Measurements from ENCODE around the gene MOGAT3.
A peak's percentile ranks its signal among the peaks of the same experiment; 100 is the strongest.

Gene MOGAT3

DNA sequence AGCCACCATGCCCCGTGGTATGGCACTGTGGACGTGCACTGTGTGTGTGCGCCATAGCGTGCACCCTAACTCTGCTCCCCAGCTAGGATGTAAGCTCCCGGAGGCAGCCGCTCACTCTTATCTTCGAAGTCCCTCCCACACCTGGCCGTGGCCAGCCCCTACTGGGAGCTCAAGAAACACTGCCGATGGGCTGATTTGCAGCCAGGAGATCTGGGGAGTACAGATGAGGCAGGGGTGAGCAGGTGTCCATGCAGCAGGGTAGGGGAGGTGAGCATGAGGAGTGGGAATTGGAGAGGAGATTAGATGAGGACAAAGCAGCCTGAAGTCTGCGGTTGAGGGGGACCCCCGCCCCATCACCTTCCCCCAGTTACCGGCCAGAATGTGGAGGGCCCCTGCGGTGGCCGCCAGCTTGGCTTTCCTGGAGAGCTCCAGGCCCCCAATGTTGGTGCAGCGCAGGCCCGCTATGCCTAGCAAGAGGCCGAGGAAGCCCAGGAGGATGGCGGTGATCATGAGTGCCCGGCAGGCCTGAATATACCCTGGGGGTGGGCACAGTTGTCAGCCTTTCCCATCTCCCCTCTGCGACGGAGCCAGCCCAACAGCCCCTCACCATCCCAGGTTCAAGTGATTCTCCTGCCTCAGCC, 33.2 kb upstream of the MOGAT3 start:
- Histone ChIP-seq H3K4me3 (ENCODE audit: insufficient read depth, low read depth, low read length, poor library complexity, severe bottlenecking) (no peak overlapping the region), H3K27me3 (replicated peaks; ENCODE audit: control insufficient read depth, insufficient read depth, low read length, poor library complexity, severe bottlenecking) (no peaks in the 10 kb centered on the region), H3K36me3 (ENCODE audit: control insufficient read depth, insufficient read depth, low read length) (peaks cover 19% of the 10 kb centered on the region), H3K27ac (ENCODE audit: insufficient read depth, low read length, poor library complexity, severe bottlenecking) (no peak overlapping the region), H3K9me3 (ENCODE audit: control insufficient read depth, low read length) (no peaks in the 10 kb centered on the region), H3K4me1 (ENCODE audit: control insufficient read depth, insufficient read depth, low read length, poor library complexity, severe bottlenecking) (no peaks in the 10 kb centered on the region)
- no peak for DNase-seq

DNA sequence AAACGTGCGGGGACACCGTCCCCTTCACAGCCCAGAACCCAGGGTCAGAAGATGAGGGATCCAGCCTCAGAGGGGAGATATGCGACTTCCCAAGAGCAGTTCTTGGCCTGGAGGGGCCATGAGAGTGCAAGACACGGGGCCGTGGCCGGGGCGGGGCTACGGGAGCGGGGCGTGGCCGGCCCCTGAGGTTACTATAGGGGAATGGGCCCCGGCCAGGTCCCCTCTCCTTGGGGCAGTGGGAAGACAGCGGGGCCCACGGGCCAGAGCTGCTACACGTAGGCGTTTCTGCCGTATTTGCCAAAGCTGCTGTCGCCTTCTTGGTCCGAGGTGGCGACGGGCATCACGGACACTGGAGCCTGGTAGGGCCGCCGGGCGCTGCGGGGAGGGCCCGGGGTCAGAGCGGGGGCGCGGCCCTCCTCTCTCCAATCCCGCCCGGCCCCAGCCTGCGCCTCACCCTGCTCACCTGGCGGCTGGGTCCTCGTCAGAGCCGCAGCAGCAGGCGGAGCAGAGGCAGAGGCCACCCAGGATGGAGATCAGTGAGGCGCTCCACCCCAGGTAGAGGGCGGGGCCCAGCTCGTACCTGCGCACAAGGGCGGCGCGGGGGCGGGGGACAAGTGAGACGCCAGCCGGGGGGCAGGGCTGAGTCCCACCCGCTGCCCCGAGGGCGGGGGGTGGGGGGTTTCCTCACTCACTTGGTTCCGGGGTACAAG, 31.5 kb upstream of the MOGAT3 start:
- no peaks in the 10 kb centered on the region for H3K4me1 ChIP-seq (ENCODE audit: control insufficient read depth, insufficient read depth, low read length, poor library complexity, severe bottlenecking)
- H3K27ac ChIP-seq (ENCODE audit: insufficient read depth, low read length, poor library complexity, severe bottlenecking) = no peak overlapping the region
- DNase-seq = no peak
- H3K36me3 ChIP-seq (ENCODE audit: control insufficient read depth, insufficient read depth, low read length) = peaks cover 5% of the 10 kb centered on the region
- no peak overlapping the region for H3K4me3 ChIP-seq (ENCODE audit: insufficient read depth, low read depth, low read length, poor library complexity, severe bottlenecking)
- H3K9me3 ChIP-seq (ENCODE audit: control insufficient read depth, low read length) = no peaks in the 10 kb centered on the region
- H3K27me3 ChIP-seq (replicated peaks; ENCODE audit: control insufficient read depth, insufficient read depth, low read length, poor library complexity, severe bottlenecking) = no peaks in the 10 kb centered on the region

DNA sequence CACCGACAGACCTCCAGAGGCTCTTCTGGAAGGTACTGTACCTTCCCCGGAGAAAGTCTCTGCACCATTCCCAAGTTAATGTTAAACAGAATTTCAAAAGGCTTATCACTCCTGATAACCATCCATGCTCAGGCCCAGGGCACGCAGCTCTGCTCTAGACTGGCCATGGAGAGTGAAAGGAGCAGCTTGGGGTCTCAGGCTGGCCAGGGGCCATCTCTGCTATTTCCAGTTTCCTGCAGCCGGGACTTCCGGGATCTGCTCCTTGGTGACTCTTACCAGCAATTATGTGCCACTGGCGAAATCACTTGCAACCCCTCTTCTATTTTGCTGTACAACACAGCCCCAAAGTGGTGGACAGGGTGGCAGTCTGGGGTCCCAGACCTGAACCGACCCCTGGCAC, 30.8 kb upstream of the MOGAT3 start:
- Histone ChIP-seq H3K27me3 (replicated peaks; ENCODE audit: control insufficient read depth, insufficient read depth, low read length, poor library complexity, severe bottlenecking) (no peaks in the 10 kb centered on the region), H3K4me1 (ENCODE audit: control insufficient read depth, insufficient read depth, low read length, poor library complexity, severe bottlenecking) (no peaks in the 10 kb centered on the region), H3K9me3 (ENCODE audit: control insufficient read depth, low read length) (no peaks in the 10 kb centered on the region), H3K36me3 (ENCODE audit: control insufficient read depth, insufficient read depth, low read length) (no peaks in the 10 kb centered on the region), H3K4me3 (ENCODE audit: insufficient read depth, low read depth, low read length, poor library complexity, severe bottlenecking) (no peak overlapping the region), H3K27ac (ENCODE audit: insufficient read depth, low read length, poor library complexity, severe bottlenecking) (no peak overlapping the region)
- no peak for DNase-seq

DNA sequence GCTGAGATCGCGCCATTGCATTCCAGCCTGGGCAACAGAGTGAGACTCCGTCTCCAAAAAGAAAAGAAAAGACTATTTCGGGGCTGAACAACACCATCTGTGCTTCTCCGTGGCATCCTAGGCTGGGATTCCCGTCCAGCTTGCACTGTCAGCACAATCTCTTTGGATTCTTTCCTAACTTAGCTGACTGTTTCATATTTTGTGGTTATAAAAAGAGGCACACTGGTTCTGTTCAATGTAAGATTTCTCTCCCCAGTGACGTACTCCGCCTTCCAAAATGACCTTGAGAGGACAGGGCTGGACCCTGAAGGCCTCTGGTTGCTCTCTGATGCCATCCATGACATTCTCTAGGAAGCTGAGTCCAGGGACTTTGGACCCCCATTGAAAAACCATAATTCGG, 25.9 kb upstream of the MOGAT3 start:
- Histone ChIP-seq H3K36me3 (ENCODE audit: control insufficient read depth, insufficient read depth, low read length) (peaks cover 33% of the 10 kb centered on the region), H3K27ac (ENCODE audit: insufficient read depth, low read length, poor library complexity, severe bottlenecking) (no peak overlapping the region)
- DNase-seq = no peak

DNA sequence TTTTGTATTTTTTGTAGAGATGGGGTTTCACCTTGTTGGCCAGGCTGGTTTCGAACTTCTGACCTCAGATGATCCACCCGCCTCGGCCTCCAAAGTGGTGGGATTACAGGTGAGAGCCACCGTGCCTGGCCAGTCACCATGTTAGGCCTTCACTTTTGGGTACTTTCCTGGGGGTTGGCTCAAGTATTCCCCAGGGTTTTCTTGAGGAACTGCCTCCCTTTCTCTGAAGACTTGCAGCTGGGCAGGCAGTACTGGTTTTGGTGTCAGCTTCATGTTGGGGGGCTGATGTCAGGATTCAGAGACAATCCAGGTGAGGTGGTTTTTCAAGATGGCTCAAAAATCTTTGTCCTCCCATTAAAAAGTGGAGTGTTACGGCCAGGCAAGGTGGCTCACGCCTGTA, 24.8 kb upstream of the MOGAT3 start:
- Histone ChIP-seq H3K4me3 (ENCODE audit: insufficient read depth, low read depth, low read length, poor library complexity, severe bottlenecking) (no peak overlapping the region), H3K27ac (ENCODE audit: insufficient read depth, low read length, poor library complexity, severe bottlenecking) (no peak overlapping the region), H3K9me3 (ENCODE audit: control insufficient read depth, low read length) (no peaks in the 10 kb centered on the region), H3K4me1 (ENCODE audit: control insufficient read depth, insufficient read depth, low read length, poor library complexity, severe bottlenecking) (no peaks in the 10 kb centered on the region), H3K27me3 (replicated peaks; ENCODE audit: control insufficient read depth, insufficient read depth, low read length, poor library complexity, severe bottlenecking) (no peaks in the 10 kb centered on the region), H3K36me3 (ENCODE audit: control insufficient read depth, insufficient read depth, low read length) (peaks cover 35% of the 10 kb centered on the region)
- DNase-seq = no peak

More for the DNA sequence above, 25.9 kb upstream of the MOGAT3 start:
- Histone ChIP-seq H3K9me3 (ENCODE audit: control insufficient read depth, low read length) (no peaks in the 10 kb centered on the region), H3K4me3 (ENCODE audit: insufficient read depth, low read depth, low read length, poor library complexity, severe bottlenecking) (no peak overlapping the region), H3K27me3 (replicated peaks; ENCODE audit: control insufficient read depth, insufficient read depth, low read length, poor library complexity, severe bottlenecking) (no peaks in the 10 kb centered on the region), H3K4me1 (ENCODE audit: control insufficient read depth, insufficient read depth, low read length, poor library complexity, severe bottlenecking) (no peaks in the 10 kb centered on the region)

DNA sequence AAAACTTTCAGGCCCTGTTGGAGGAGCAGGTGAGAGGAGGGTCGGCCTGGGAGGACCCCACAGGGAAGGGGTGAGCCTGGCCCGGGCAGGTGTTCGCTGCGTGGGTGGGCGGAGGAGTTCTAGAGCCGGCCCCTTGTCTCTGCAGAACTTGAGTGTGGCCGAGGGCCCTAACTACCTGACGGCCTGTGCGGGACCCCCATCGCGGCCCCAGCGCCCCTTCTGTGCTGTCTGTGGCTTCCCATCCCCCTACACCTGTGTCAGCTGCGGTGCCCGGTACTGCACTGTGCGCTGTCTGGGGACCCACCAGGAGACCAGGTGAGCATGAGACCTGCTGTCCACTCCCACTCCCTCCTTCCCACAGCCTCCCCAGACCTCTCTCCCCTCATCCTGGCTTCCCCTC, 22.7 kb upstream of the MOGAT3 start:
- Histone ChIP-seq H3K4me1 (ENCODE audit: control insufficient read depth, insufficient read depth, low read length, poor library complexity, severe bottlenecking) (peaks cover 9% of the 10 kb centered on the region), H3K27me3 (replicated peaks; ENCODE audit: control insufficient read depth, insufficient read depth, low read length, poor library complexity, severe bottlenecking) (no peaks in the 10 kb centered on the region), H3K36me3 (ENCODE audit: control insufficient read depth, insufficient read depth, low read length) (peaks cover 35% of the 10 kb centered on the region), H3K27ac (ENCODE audit: insufficient read depth, low read length, poor library complexity, severe bottlenecking) (no peak overlapping the region), H3K9me3 (ENCODE audit: control insufficient read depth, low read length) (no peaks in the 10 kb centered on the region), H3K4me3 (ENCODE audit: insufficient read depth, low read depth, low read length, poor library complexity, severe bottlenecking) (no peak overlapping the region)
- DNase-seq = no peak

DNA sequence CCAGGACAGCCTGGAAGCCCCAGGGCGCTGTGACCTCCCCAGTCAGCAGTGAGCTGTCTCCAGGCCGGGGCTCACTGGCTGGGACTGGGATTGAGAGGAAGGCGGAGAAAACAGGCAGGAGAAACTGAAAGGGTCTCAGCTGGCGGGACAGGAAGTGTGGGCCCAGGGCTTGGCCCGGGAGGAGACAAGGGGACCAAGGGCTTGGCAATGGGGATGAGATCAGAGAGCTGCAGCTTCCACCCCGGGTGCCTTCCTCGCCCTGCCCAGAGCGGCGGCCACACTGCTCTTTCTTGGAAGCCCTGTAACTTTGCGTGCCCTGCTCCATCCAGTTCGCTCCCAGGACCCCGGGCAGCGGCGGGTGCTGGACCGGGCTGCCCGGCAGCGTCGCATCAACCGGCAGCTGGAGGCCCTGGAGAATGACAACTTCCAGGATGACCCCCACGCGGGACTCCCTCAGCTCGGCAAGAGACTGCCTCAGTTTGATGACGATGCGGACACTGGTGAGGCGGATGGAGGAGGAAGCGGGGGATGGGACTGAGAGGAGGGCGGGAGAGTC, 21.5 kb upstream of the MOGAT3 start:
- Histone ChIP-seq H3K27me3 (replicated peaks; ENCODE audit: control insufficient read depth, insufficient read depth, low read length, poor library complexity, severe bottlenecking) (no peaks in the 10 kb centered on the region), H3K4me1 (ENCODE audit: control insufficient read depth, insufficient read depth, low read length, poor library complexity, severe bottlenecking) (peaks cover 14% of the 10 kb centered on the region), H3K4me3 (ENCODE audit: insufficient read depth, low read depth, low read length, poor library complexity, severe bottlenecking) (no peak overlapping the region), H3K27ac (ENCODE audit: insufficient read depth, low read length, poor library complexity, severe bottlenecking) (no peak overlapping the region), H3K9me3 (ENCODE audit: control insufficient read depth, low read length) (no peaks in the 10 kb centered on the region), H3K36me3 (ENCODE audit: control insufficient read depth, insufficient read depth, low read length) (peaks cover 35% of the 10 kb centered on the region)
- DNase-seq = no peak

DNA sequence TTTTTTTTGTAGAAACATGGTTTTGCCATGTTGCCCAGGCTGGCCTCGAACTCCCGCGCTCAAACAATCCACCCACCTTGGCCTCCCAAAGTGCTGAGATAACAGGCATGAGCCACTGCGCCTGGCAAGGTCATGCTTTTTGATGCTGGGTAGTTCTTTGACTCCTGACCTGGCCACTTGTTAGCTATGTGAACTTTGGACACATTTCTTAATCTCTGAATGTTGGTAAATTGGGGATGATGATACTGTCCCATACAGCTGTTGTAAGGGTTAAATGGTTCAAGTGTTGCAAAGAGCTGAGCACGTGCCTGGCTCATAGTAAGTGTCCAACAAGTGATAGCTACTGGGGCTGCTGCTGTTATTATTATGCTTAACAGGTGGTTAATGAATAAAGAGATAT, 19.5 kb upstream of the MOGAT3 start:
- Histone ChIP-seq H3K4me3 (ENCODE audit: insufficient read depth, low read depth, low read length, poor library complexity, severe bottlenecking) (no peak overlapping the region), H3K27ac (ENCODE audit: insufficient read depth, low read length, poor library complexity, severe bottlenecking) (no peak overlapping the region), H3K4me1 (ENCODE audit: control insufficient read depth, insufficient read depth, low read length, poor library complexity, severe bottlenecking) (peaks cover 23% of the 10 kb centered on the region), H3K9me3 (ENCODE audit: control insufficient read depth, low read length) (no peaks in the 10 kb centered on the region), H3K27me3 (replicated peaks; ENCODE audit: control insufficient read depth, insufficient read depth, low read length, poor library complexity, severe bottlenecking) (no peaks in the 10 kb centered on the region), H3K36me3 (ENCODE audit: control insufficient read depth, insufficient read depth, low read length) (peaks cover 33% of the 10 kb centered on the region)
- no peak for DNase-seq

DNA sequence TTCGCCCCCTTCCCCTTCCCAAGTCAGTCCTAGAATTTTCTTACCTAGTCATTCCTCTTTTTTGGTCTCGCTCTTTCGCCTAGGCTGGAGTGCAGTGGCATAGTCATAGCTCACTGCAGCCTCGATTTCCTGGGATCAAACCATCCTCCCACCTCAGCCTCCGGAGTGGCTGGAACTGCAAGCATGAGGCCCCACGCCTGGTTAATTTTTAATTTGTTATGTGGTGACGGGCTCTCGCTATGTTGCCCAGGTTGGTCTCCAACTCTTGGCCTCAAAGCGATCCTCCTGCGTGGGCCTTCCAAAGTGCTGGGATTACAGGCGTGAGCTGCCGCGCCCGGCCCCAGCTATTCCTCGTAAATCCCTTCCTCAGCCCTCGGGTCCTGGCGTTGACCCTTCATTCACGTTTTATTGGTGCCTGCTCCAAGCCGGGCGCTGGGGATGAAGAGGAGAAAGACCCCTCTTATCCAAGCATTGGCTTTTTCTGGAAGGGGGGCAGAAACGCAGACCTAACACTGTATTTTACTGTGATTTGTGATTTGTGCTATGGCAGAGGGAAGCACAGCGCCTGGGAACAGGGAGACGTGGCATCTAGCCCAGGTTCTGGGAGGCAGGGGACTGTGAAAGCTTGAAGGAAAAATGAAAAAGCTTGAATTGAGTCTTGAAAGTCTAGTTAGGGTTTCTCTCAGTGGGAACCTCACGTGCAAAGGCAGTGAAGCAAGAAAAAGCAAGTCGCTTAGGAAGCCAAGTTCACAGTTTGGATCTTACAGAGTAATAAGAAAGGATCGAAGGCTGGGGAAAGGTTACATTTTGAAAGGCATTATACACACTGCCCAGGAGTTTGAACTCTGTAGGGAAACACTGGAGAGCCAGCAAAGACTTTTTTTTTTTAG, 17.6 kb upstream of the MOGAT3 start:
- Histone ChIP-seq H3K4me1 (ENCODE audit: control insufficient read depth, insufficient read depth, low read length, poor library complexity, severe bottlenecking) (peaks cover 23% of the 10 kb centered on the region), H3K9me3 (ENCODE audit: control insufficient read depth, low read length) (no peaks in the 10 kb centered on the region), H3K4me3 (ENCODE audit: insufficient read depth, low read depth, low read length, poor library complexity, severe bottlenecking) (peak overlapping the region; percentile 80), H3K36me3 (ENCODE audit: control insufficient read depth, insufficient read depth, low read length) (peaks cover 16% of the 10 kb centered on the region), H3K27me3 (replicated peaks; ENCODE audit: control insufficient read depth, insufficient read depth, low read length, poor library complexity, severe bottlenecking) (no peaks in the 10 kb centered on the region), H3K27ac (ENCODE audit: insufficient read depth, low read length, poor library complexity, severe bottlenecking) (peak overlapping the region; percentile 73)
- no peak for DNase-seq

All from effector memory CD4-positive, alpha-beta T cell (primary cell).